Heart right ventricle (tissue), 16 donors: ENCODE results near the gene NFATC1. TPM values are rescaled to one million over a fixed set of nuclear protein-coding genes. Genes with fewer than 3 reads are reported as not detected.

Experiments
- ATAC-seq, 8 donors: fragments of 200-7000 bp; cut with Tn5 transposase; one replicate each; pipeline ENCODE4 v1.9.1; 2020; ENCODE audit warnings: mild to moderate bottlenecking in 8 of 8, moderate library complexity in 8 of 8, moderate number of reproducible peaks in 1 of 8
- DNase-seq, 2 donors: peaks; one replicate each; pipeline ENCODE4 v3.0.0-alpha.2; 2020
- H3K27ac ChIP-seq, 10 donors: fragments of 200-600 bp; sonication (generic) in 2 of 10; one replicate each; pipeline versions ENCODE4 v1.5.0 to v1.8.0; 2020 to 2022; ENCODE audit warnings: mild to moderate bottlenecking in 3 of 10
- H3K27me3 ChIP-seq, 7 donors: fragments of 200-600 bp; one replicate each; pipeline ENCODE4 v1.8.0; 2021 to 2022; ENCODE audit warnings: mild to moderate bottlenecking in 2 of 7
- H3K36me3 ChIP-seq, 9 donors: fragments of 200-600 bp; sonication (generic) in 1 of 9; one replicate each; pipeline versions ENCODE4 v1.5.0 to v1.8.0; 2020 to 2022; ENCODE audit warnings: mild to moderate bottlenecking in 2 of 9
- H3K4me1 ChIP-seq, 9 donors: fragments of 200-600 bp; sonication (generic) in 1 of 9; one replicate each; pipeline versions ENCODE4 v1.5.0 to v1.8.0; 2020 to 2022; ENCODE audit warnings: mild to moderate bottlenecking in 4 of 9
- H3K4me3 ChIP-seq, 10 donors: fragments of 200-600 bp; sonication (generic) in 2 of 10; one replicate each; pipeline versions ENCODE4 v1.5.0 to v1.8.0; 2020 to 2022; ENCODE audit warnings: mild to moderate bottlenecking in 7 of 10, moderate library complexity in 2 of 10
- H3K9me3 ChIP-seq, 11 donors: fragments of 200-600 bp in 10 of 11; sonication (generic) in 2 of 11; one replicate each; pipeline versions ENCODE4 v1.5.0 to v1.8.0; 2013 to 2022; ENCODE audit warnings: mild to moderate bottlenecking in 2 of 11, control low read depth in 1 of 11, moderate library complexity in 1 of 11
- WGBS, 2 donors: extraction: QIAGEN DNeasy Blood & Tissue Kit; methylation state at CpG; one replicate each; pipeline ENCODE4 v1.1.7; 2013; ENCODE audit warnings: inconsistent platforms in 1 of 2; 5-methylcytosine and 5-hydroxymethylcytosine counted together
- intact Hi-C, 10 donors: fragments of 100-400 bp; cut with DNase I; formaldehyde crosslinking; loops; one replicate each; pipeline versions ENCODE4 v1.11.1 to v1.14.2; 2022
- polyA plus RNA-seq, 2 donors: library from polyadenylated mRNA; stranded (reverse); fragments of 200-250 nt; gene quantifications; one replicate each; pipeline ENCODE4 v1.2.3, GENCODE V29; 2013
- total RNA-seq, 10 donors: library from RNA; stranded (reverse); fragmentation: NEBNext Ultra II Directional in 3 of 10; extraction: Animal tissue kit (Norgen Biotek cat#: 25700) in 3 of 10; gene quantifications; one replicate each; pipeline versions ENCODE4 v1.2.1 to v1.2.4, GENCODE V29; 2021 to 2023
- TF ChIP-seq, protein P1 (sequence below), 9 donors: fragments of 200-600 bp; sonication (generic) in 2 of 9; IDR thresholded peaks; one replicate each; pipeline versions ENCODE4 v1.5.0 to v1.8.0; 2021 to 2022; ENCODE audit warnings: antibody characterized with exemption in 9 of 9, mild to moderate bottlenecking in 5 of 9, moderate library complexity in 1 of 9
- donor health status: Arrhythmogenic right ventricular cardiomyopathy.
- donor health status: ischemic (EF 13 %, LVEDD 7.1; RV severe dilation, severe dysfunction).
- donor health status: healthy with polysubstance abuse.
- donor health status: DM: no; HTN: yes; CAD: no.
- donor health status: DM: no; HTN: no; CAD: no.
- donor health status: ischemic (EF 25% LVEDD 6.9; RV normal size, moderate dysfunction).
- donor health status: ischemic (EF 25% LVEDD 5.7; RV mildly dilated, moderate dysfunction).
- donor health status: healthy.
- donor health status: DM: yes; HTN: yes; CAD: no.
- donor health status: Ischemic cardiomyopathy.
- donor health status: ischemic (EF 35%, LVEDD 5.7; RV mildly dilated, moderate dysfunction).
- donor health status: nonischemic (EF 11% LVEDD 7.7; RV severe dilation, severe dysfunction).
- donor health status: DM: yes; HTN: yes; CAD: no.
- donor health status: PGD.
- donor health status: ischemic (EF 29% LVEDD 5.4; RV normal size, mild dysfunction).
- donor health status: nonischemic (EF 23%, LVEDD 6.1; RV moderate dilation, normal function).

NFATC1 gene
- total and polyA plus RNA-seq, 12 donors = 6.3 to 23.8 (median 18.6) TPM

DNA sequence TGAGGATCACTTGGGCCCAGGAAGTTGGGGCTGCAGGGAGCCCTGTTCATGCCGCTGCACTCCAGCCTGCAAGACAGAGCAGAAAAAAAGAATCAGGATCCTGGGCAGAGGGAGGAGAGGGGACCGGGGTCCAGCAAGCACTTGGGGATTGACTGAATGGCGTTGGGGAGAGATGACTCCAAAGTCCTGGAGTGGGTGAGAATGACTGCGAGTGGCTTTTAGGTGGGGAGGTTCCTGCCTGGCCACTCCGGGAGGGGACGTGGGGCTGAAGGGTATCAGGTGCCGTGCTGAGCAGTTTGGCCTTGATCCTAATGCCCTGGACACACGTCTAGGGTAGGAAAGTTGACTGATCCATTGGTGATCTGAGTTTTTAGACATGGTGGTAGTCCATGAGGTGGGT is 3.5 kb upstream of the NFATC1 start:
- Histone ChIP-seq H3K27ac (no peak overlapping the region), H3K36me3 (no peaks in the 10 kb centered on the region), H3K9me3 (no peaks in the 10 kb centered on the region), H3K4me1 (peaks cover 6 to 39% (median 28%) of the 10 kb centered on the region in 9 donors), H3K27me3 (peaks cover 0 to 92% (median 12%) of the 10 kb centered on the region in 7 donors), H3K4me3 (no peak overlapping the region)
- WGBS, 2 donors = 91 to 92% methylated on average over 8 of the region's 8 CpGs
- DNase-seq = no peak
- TF ChIP-seq, protein P1, sequence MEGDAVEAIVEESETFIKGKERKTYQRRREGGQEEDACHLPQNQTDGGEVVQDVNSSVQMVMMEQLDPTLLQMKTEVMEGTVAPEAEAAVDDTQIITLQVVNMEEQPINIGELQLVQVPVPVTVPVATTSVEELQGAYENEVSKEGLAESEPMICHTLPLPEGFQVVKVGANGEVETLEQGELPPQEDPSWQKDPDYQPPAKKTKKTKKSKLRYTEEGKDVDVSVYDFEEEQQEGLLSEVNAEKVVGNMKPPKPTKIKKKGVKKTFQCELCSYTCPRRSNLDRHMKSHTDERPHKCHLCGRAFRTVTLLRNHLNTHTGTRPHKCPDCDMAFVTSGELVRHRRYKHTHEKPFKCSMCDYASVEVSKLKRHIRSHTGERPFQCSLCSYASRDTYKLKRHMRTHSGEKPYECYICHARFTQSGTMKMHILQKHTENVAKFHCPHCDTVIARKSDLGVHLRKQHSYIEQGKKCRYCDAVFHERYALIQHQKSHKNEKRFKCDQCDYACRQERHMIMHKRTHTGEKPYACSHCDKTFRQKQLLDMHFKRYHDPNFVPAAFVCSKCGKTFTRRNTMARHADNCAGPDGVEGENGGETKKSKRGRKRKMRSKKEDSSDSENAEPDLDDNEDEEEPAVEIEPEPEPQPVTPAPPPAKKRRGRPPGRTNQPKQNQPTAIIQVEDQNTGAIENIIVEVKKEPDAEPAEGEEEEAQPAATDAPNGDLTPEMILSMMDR (IDR thresholded peaks at IDR 0.05) = no peak
- intact Hi-C loops = loop anchor here in 3 of 10 donors (2.0 to 10.0 kb wide), 3 partner anchors 115 to 563 kb away; partner anchors contain the start of gene SLC66A2 (in 1 of the 3)
- no peak for ATAC-seq

DNA sequence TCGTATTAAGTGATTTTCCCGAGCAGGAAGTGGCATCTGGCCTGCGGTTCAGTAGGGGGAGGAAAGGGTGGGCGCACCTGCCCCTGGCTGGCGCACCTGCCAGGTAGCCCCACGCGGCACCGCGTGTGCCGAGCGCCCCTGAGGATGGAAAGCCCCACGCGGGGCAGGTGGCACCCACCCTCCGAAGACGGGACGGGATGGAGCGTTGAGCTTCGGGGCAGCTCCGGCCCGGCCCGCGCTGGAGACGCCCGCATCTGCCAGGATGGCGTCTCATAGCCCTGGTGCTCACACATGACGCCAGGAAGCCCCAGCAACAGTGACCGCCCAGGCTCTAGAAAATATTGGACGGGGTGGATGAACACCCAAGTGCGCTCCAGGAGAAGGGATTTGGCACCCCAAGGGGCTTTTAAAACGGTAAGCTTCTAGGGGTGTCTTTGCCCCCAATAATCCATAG is 2.5 kb upstream of the NFATC1 start:
- H3K27ac ChIP-seq = peak overlapping the region; percentile 90 to 98 (median 94)
- peak in 1 of 2 donors; percentile 49 for DNase-seq
- peak overlapping the region in 9 of 10 donors; percentile 28 to 65 (median 51) for H3K4me3 ChIP-seq
- H3K4me1 ChIP-seq = peaks cover 6 to 41% (median 28%) of the 10 kb centered on the region in 9 donors
- peaks cover 0 to 83% (median 2%) of the 10 kb centered on the region in 7 donors for H3K27me3 ChIP-seq
- no peaks in the 10 kb centered on the region for H3K9me3 ChIP-seq
- H3K36me3 ChIP-seq = no peaks in the 10 kb centered on the region
- 4 to 9% methylated on average over 30 of the region's 30 CpGs for WGBS, 2 donors
- intact Hi-C loops = loop anchor here in 3 of 10 donors (2.0 to 10.0 kb wide), 3 partner anchors 114 to 562 kb away; partner anchors contain the start of gene SLC66A2 (in 1 of the 3)
- TF ChIP-seq, protein P1 (IDR thresholded peaks at IDR 0.05) = no peak
- peak in 6 of 8 donors; percentile 14 to 25 (median 18) for ATAC-seq

DNA sequence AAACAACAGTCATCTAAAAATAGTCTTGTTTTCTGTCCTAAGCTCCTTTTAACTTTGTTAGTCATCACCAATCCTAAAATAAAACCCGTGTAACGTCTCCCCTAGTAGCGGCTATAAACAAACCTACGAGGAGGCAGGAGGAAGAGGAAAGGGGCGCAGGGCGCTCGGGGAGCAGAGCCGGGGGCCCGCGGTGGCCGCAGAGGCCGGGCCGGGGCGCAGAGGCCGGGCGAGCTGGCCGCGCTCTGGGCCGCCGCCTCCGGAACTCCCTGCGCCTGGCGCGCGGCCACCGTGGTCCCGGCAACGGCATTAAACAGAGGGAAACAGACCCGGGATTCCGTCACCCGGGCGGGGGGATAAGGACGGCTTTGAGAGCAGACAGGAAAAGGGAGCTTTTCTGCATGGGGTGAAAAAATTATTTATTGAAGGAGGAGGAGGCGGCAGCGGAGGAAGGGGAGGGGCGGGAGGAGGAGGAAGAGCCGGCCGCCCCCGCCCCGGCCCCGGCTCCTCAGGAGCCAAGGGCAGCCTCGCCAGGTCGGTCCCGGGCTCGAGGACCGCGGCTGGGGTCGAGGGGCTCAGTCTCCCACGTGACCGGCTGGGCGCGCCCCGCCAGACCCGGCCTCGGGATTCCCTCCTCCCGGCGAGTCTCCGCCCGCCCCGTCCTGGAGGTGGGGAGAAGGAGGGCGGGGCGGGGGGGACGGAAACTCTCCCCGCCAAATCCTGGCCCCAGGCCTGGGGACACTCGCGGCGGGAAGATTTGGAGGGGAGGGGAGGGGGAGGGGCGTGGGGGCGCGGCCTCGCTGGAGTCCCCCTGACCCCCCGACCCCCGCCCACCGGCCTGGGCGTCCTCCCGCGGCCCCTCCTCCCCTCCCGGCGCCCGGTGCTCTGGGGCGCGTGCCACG is 1.8 kb upstream of the NFATC1 start:
- peak; percentile 96 to 97 for DNase-seq
- Histone ChIP-seq H3K36me3 (no peaks in the 10 kb centered on the region), H3K4me3 (peak overlapping the region; percentile 24 to 65 (median 51)), H3K9me3 (no peaks in the 10 kb centered on the region), H3K27me3 (peaks cover 0 to 76% (median 0%) of the 10 kb centered on the region in 7 donors), H3K27ac (peak overlapping the region; percentile 90 to 98 (median 94)), H3K4me1 (peaks cover 7 to 44% (median 28%) of the 10 kb centered on the region in 9 donors)
- peak; percentile 71 to 86 (median 83) for ATAC-seq
- TF ChIP-seq, protein P1 (IDR thresholded peaks at IDR 0.05) = no peak
- WGBS, 2 donors = 1% methylated on average over 59 to 75 of the region's 83 CpGs
- intact Hi-C loops = loop anchor here in 4 of 10 donors (1.0 to 10.0 kb wide), 4 partner anchors 113 to 561 kb away; partner anchors contain the start of gene SLC66A2 (in 1 of the 4)
